ENCODE measurements around the gene KRT86. TPM values are rescaled to one million over a fixed set of nuclear protein-coding genes. Genes with fewer than 3 reads are reported as not detected.

KRT86 gene
- total RNA-seq, 4 donors from 2014 or later: 3.6 TPM; not detected in 3

DNA sequence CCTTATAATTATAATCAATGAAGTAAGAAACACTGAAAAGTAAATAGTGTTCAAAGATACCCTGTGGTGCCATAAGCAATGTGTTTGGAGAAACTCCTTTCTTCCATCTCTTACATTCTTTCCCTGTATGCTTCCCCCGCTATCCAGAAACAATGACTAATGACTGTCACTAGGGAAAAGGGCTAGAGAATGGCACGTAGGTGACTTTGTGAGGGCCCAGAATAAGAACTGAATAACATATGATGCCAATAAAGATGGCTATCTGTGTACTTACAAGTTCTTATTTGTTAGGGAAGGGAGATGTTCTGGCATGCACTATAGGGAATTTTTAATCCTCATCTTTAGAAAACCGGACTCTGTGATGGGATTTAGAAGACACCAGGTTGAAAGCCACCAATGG is 46.1 kb upstream of the KRT86 start:
- DNase-seq: no peak
- Histone ChIP-seq H3K27me3 (peaks cover 13% of the 10 kb centered on the region), H3K27ac (no peak overlapping the region), H3K4me1 (peaks cover 0 to 16% (median 6%) of the 10 kb centered on the region in 4 donors), H3K4me3 (no peak overlapping the region), H3K36me3 (no peaks in the 10 kb centered on the region), H3K9me3 (no peaks in the 10 kb centered on the region)
- intact Hi-C loops (cut with DNase I; ENCODE audit: low total_unique reads) (no loop called here), in situ Hi-C loops (cut with MboI; ENCODE audit: low pct_ligation_motif_present in 1 of 4, low pct_unique_long_range_greater_than_20kb in 1 of 4, low sequenced_read_pairs in 3 of 4) (no loop called here)
- TF ChIP-seq POLR2AphosphoS5 (IDR thresholded peaks at IDR 0.05) (no peak), EP300 (IDR thresholded peaks at IDR 0.05; ENCODE audit: low read depth) (no peak), POLR2A (IDR thresholded peaks at IDR 0.05) (no peak)
- TF ChIP-seq, protein P1, sequence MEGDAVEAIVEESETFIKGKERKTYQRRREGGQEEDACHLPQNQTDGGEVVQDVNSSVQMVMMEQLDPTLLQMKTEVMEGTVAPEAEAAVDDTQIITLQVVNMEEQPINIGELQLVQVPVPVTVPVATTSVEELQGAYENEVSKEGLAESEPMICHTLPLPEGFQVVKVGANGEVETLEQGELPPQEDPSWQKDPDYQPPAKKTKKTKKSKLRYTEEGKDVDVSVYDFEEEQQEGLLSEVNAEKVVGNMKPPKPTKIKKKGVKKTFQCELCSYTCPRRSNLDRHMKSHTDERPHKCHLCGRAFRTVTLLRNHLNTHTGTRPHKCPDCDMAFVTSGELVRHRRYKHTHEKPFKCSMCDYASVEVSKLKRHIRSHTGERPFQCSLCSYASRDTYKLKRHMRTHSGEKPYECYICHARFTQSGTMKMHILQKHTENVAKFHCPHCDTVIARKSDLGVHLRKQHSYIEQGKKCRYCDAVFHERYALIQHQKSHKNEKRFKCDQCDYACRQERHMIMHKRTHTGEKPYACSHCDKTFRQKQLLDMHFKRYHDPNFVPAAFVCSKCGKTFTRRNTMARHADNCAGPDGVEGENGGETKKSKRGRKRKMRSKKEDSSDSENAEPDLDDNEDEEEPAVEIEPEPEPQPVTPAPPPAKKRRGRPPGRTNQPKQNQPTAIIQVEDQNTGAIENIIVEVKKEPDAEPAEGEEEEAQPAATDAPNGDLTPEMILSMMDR (IDR thresholded peaks at IDR 0.05): no peak
- whole genome bisulfite sequencing, 2 donors (ENCODE audit: low coverage in 1 of 2): 60 to 75% methylated on average over 3 of the region's 3 CpGs

DNA sequence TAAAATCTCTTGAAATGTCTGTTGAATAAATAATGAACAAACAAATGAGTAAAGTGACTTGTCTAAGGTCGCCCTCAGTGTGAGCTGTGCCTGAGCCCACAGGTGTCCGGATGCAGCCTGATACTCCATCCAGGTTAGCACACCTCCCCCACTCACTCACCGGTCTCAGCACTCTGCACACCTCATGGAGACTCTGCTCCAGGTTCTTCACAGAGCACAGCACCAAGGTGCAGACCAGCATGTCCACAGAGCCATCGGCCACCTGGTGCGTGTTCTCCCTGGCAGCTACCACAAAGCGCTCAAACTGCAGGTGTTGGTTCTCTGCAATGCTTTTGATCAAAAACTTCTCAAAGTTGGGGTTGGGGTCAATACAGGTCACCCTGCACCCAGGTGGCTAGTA is 45.5 kb upstream of the KRT86 start:
- Histone ChIP-seq H3K27me3 (peaks cover 19% of the 10 kb centered on the region), H3K9me3 (no peaks in the 10 kb centered on the region), H3K4me1 (peaks cover 0 to 18% (median 8%) of the 10 kb centered on the region in 4 donors), H3K36me3 (no peaks in the 10 kb centered on the region), H3K4me3 (no peak overlapping the region), H3K27ac (no peak overlapping the region)
- TF ChIP-seq POLR2A (IDR thresholded peaks at IDR 0.05): no peak
- TF ChIP-seq, protein P1 (IDR thresholded peaks at IDR 0.05): no peak
- no peak for TF ChIP-seq POLR2AphosphoS5 (IDR thresholded peaks at IDR 0.05)
- no peak for TF ChIP-seq EP300 (IDR thresholded peaks at IDR 0.05; ENCODE audit: low read depth)
- 92% methylated on average over 6 of the region's 6 CpGs; no CpG with 5 or more reads in 1 of the 2 donors for WGBS, 2 donors (ENCODE audit: low coverage in 1 of 2)
- intact Hi-C loops (cut with DNase I; ENCODE audit: low total_unique reads) (no loop called here), in situ Hi-C loops (cut with MboI; ENCODE audit: low pct_ligation_motif_present in 1 of 4, low pct_unique_long_range_greater_than_20kb in 1 of 4, low sequenced_read_pairs in 3 of 4) (no loop called here)
- DNase-seq: no peak

DNA sequence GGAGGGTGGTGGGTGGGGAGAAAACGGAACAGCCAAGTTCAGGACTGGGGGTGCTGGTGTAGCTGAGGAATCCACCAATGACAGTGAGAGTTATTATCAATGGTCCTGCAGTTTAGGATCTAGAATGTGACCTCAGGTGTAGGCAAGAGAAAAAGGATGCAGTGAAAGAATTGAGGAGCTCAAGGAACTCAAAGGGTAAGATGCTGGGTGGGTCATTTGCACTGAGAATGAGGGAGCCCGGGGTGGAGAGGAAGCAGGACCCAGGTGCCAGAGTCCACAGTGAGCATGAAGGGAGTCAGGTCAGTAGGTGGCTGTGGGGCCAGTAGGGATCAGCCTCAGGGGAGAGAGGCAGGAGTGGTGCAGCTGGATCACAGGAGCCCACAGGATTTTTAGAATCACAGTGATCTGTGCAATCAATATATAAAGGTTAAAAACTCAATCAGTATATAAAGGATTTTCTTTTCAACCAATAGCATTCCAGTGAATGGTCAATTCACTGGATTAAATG is 44.6 kb upstream of the KRT86 start:
- in situ Hi-C loops (cut with MboI; ENCODE audit: low pct_ligation_motif_present in 1 of 4, low pct_unique_long_range_greater_than_20kb in 1 of 4, low sequenced_read_pairs in 3 of 4): no loop called here
- H3K27me3 ChIP-seq: peaks cover 21% of the 10 kb centered on the region
- H3K9me3 ChIP-seq: no peaks in the 10 kb centered on the region
- 49 to 69% methylated on average over 2 of the region's 2 CpGs for WGBS, 2 donors (ENCODE audit: low coverage in 1 of 2)
- no peaks in the 10 kb centered on the region for H3K36me3 ChIP-seq
- no peak overlapping the region for H3K4me3 ChIP-seq
- no peak for TF ChIP-seq EP300 (IDR thresholded peaks at IDR 0.05; ENCODE audit: low read depth)
- no peak for TF ChIP-seq POLR2AphosphoS5 (IDR thresholded peaks at IDR 0.05)
- no peak for TF ChIP-seq POLR2A (IDR thresholded peaks at IDR 0.05)
- TF ChIP-seq, protein P1 (IDR thresholded peaks at IDR 0.05): no peak
- peaks cover 0 to 18% (median 8%) of the 10 kb centered on the region in 4 donors for H3K4me1 ChIP-seq
- intact Hi-C loops (cut with DNase I; ENCODE audit: low total_unique reads): loop anchor here (5.0 kb wide), 1 partner anchor 238 kb away; no protein-coding TSS in a partner anchor
- no peak overlapping the region for H3K27ac ChIP-seq
- no peak for DNase-seq

DNA sequence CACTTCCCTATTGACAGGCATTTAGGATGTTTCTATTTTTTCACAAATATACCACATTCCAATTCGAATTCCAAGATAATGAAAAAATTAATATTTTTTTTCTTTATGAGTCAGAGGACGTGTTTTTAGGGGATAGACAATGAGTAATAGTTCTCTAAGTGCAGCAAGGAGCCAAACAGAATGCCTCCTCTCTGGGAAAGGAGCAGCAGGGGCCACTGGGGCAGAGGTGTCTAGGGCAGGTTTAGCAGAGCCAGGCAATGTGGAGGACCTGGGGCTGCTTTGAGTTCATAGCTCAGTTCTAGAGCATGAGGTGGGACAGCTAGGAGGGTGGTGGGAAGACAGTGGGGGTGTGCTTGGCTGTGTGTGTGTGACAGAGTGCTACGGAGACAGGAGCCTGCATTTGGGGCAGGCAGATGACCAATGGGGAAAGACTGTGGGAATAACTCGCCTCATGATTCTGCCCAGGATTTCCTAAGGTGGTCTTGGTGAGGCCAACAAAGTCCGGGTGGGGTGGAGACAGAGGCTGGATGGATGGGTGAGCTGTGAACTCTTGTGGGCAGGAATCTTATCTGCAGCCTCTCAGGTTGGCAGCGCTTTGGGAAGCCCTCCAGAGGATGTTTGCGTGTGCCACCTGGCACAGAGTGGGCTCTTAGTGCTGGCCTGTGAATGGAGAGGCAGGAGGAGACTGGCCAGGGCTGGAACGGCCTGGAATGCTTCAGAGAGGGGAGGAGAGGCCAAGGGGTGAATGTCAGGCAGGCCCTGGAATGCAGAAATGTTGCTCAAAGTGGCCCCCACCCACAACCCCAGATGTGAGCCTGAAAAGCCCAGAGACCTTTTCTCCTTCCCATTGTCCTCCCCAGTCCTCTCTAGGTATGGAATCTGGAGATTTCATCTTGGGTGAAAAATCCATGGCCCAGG is 43.8 kb upstream of the KRT86 start:
- no peak for DNase-seq
- Histone ChIP-seq H3K4me3 (no peak overlapping the region), H3K4me1 (peaks cover 0 to 19% (median 10%) of the 10 kb centered on the region in 4 donors), H3K27me3 (peaks cover 21% of the 10 kb centered on the region), H3K9me3 (no peaks in the 10 kb centered on the region), H3K36me3 (no peaks in the 10 kb centered on the region), H3K27ac (no peak overlapping the region)
- in situ Hi-C loops (cut with MboI; ENCODE audit: low pct_ligation_motif_present in 1 of 4, low pct_unique_long_range_greater_than_20kb in 1 of 4, low sequenced_read_pairs in 3 of 4): no loop called here
- WGBS, 2 donors (ENCODE audit: low coverage in 1 of 2): 49 to 62% methylated on average over 2 to 8 of the region's 8 CpGs
- intact Hi-C loops (cut with DNase I; ENCODE audit: low total_unique reads): loop anchor here (5.0 kb wide), 1 partner anchor 238 kb away; no protein-coding TSS in a partner anchor
- TF ChIP-seq POLR2AphosphoS5 (IDR thresholded peaks at IDR 0.05) (no peak), POLR2A (IDR thresholded peaks at IDR 0.05) (no peak), EP300 (IDR thresholded peaks at IDR 0.05; ENCODE audit: low read depth) (no peak)
- TF ChIP-seq, protein P1 (IDR thresholded peaks at IDR 0.05): no peak

All from transverse colon (tissue), 4 donors.